HepG2 (cell line): ENCODE results near the gene LGALS1. TPM values are rescaled to one million over a fixed set of nuclear protein-coding genes. Genes with fewer than 3 reads are reported as not detected.
A peak's percentile ranks its signal among the peaks of the same experiment; 100 is the strongest.

Source experiments
- ATF7 ChIP-seq, 2 experiments: fragments of 450-650 bp in 1 of 2; sonication (generic) in 1 of 2; formaldehyde crosslinking in 1 of 2; IDR thresholded peaks; 2 replicates each; pipeline versions ENCODE4 v1.4.0 to v1.6.1; 2016 to 2020; ENCODE audit warnings: antibody characterized with exemption in 1 of 2, mild to moderate bottlenecking in 1 of 2, missing genetic modification reagents in 1 of 2
- NRL ChIP-seq: sonication (generic); formaldehyde crosslinking; IDR thresholded peaks from 2 replicates; pipeline ENCODE4 v1.5.0; 2020; ENCODE audit warnings: missing genetic modification reagents, mild to moderate bottlenecking, moderate library complexity, borderline replicate concordance
- SUZ12 ChIP-seq: fragments of 150-350 bp; IDR thresholded peaks from 2 replicates; pipeline ENCODE4 v1.6.1; 2014; ENCODE audit warnings: low read depth, low read length
- ZBTB14 ChIP-seq: sonication (generic); formaldehyde crosslinking; IDR thresholded peaks from 2 replicates; pipeline ENCODE4 v1.4.0; 2020; ENCODE audit warnings: missing genetic modification reagents
- ZNF318 ChIP-seq: sonication (generic); formaldehyde crosslinking; IDR thresholded peaks from 2 replicates; pipeline ENCODE4 v1.4.0; 2020; ENCODE audit warnings: mild to moderate bottlenecking, missing genetic modification reagents
- ZNF543 ChIP-seq: sonication (generic); formaldehyde crosslinking; IDR thresholded peaks from 2 replicates; pipeline ENCODE4 v1.4.0; 2020; ENCODE audit warnings: mild to moderate bottlenecking, missing genetic modification reagents
- ZNF556 ChIP-seq: sonication (generic); formaldehyde crosslinking; IDR thresholded peaks from 2 replicates; pipeline ENCODE4 v1.4.0; 2020; ENCODE audit warnings: mild to moderate bottlenecking, missing genetic modification reagents, borderline replicate concordance
- polyA plus RNA-seq, 8 experiments: library from polyadenylated mRNA; depleted of rRNA in 3 of 8; stranded (reverse) in 7 of 8; unstranded in 1 of 8; fragments of >200 nt; fragmentation: Illumina TruSeq in 4 of 8; extraction: Trizol in 4 of 8; gene quantifications; 2 replicates each; pipeline versions ENCODE4 v1.2.1 to v1.2.3, GENCODE V29; 2011 to 2016; ENCODE audit warnings: low read depth in 4 of 8, missing spikeins in 1 of 8, mixed read lengths in 1 of 8; ENCODE audit not compliant: insufficient read depth in 1 of 8
- total RNA-seq, 5 experiments: library from RNA; depleted of rRNA; stranded (reverse); fragments of >200 nt; fragmentation: Illumina TruSeq; extraction: Trizol; gene quantifications; 2 replicates each; pipeline ENCODE4 v1.2.3, GENCODE V29; 2016; ENCODE audit warnings: low read depth in 1 of 5
- TF ChIP-seq, protein P1 (sequence below): sonication (generic); formaldehyde crosslinking; IDR thresholded peaks from 2 replicates; pipeline ENCODE4 v1.5.0; 2020; ENCODE audit warnings: mild to moderate bottlenecking, missing genetic modification reagents, borderline replicate concordance
- TF ChIP-seq, protein P2 (sequence below): sonication (generic); formaldehyde crosslinking; IDR thresholded peaks from 2 replicates; pipeline ENCODE4 v1.4.0; 2020; ENCODE audit warnings: missing genetic modification reagents, borderline replicate concordance

LGALS1 gene
- total and polyA plus RNA-seq, 2 of the 13 experiments (the other 11 are each of a cell fraction or from before 2014, with no cell fraction given), result 103 to 858 TPM

- TF ChIP-seq ZNF318 (CRISPR knock-in tag) (no peak), ZNF556 (peak; percentile 92; the same call in 1 of the 2 replicates), ATF7 (IDR thresholded peaks at IDR 0.05) (no peak), ATF7 (CRISPR knock-in tag; IDR thresholded peaks at IDR 0.05) (no peak), ZBTB14 (CRISPR knock-in tag) (peak; percentile 81), ZNF543 (CRISPR knock-in tag) (0 out of 2 replicates have a peak, but pooled peaks have one; percentile 22), NRL (CRISPR knock-in tag) (no peak), SUZ12 (no peak)
- TF ChIP-seq, protein P1, sequence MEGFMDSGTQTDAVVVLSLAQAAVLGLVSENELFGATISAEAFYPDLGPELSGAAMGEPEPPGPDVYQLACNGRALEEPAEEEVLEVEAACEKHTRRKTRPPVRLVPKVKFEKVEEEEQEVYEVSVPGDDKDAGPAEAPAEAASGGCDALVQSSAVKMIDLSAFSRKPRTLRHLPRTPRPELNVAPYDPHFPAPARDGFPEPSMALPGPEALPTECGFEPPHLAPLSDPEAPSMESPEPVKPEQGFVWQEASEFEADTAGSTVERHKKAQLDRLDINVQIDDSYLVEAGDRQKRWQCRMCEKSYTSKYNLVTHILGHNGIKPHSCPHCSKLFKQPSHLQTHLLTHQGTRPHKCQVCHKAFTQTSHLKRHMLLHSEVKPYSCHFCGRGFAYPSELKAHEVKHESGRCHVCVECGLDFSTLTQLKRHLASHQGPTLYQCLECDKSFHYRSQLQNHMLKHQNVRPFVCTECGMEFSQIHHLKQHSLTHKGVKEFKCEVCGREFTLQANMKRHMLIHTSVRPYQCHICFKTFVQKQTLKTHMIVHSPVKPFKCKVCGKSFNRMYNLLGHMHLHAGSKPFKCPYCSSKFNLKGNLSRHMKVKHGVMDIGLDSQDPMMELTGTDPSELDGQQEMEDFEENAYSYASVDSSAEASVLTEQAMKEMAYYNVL (CRISPR knock-in tag), result peak; percentile 30; the same call in 1 of the 2 replicates
- TF ChIP-seq, protein P2, sequence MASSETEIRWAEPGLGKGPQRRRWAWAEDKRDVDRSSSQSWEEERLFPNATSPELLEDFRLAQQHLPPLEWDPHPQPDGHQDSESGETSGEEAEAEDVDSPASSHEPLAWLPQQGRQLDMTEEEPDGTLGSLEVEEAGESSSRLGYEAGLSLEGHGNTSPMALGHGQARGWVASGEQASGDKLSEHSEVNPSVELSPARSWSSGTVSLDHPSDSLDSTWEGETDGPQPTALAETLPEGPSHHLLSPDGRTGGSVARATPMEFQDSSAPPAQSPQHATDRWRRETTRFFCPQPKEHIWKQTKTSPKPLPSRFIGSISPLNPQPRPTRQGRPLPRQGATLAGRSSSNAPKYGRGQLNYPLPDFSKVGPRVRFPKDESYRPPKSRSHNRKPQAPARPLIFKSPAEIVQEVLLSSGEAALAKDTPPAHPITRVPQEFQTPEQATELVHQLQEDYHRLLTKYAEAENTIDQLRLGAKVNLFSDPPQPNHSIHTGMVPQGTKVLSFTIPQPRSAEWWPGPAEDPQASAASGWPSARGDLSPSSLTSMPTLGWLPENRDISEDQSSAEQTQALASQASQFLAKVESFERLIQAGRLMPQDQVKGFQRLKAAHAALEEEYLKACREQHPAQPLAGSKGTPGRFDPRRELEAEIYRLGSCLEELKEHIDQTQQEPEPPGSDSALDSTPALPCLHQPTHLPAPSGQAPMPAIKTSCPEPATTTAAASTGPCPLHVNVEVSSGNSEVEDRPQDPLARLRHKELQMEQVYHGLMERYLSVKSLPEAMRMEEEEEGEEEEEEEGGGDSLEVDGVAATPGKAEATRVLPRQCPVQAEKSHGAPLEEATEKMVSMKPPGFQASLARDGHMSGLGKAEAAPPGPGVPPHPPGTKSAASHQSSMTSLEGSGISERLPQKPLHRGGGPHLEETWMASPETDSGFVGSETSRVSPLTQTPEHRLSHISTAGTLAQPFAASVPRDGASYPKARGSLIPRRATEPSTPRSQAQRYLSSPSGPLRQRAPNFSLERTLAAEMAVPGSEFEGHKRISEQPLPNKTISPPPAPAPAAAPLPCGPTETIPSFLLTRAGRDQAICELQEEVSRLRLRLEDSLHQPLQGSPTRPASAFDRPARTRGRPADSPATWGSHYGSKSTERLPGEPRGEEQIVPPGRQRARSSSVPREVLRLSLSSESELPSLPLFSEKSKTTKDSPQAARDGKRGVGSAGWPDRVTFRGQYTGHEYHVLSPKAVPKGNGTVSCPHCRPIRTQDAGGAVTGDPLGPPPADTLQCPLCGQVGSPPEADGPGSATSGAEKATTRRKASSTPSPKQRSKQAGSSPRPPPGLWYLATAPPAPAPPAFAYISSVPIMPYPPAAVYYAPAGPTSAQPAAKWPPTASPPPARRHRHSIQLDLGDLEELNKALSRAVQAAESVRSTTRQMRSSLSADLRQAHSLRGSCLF (CRISPR knock-in tag), result no peak
These were observed 16.2 kb upstream of the LGALS1 start (continued) for GRCh38 chr22:37659066-37659896.
